Stimulated activated CD4-positive, alpha-beta T cell treated with anti-CD3 and anti-CD28 coated beads, Interleukin-4, amount 100 ng/mL, for 4 hours (primary cell): ENCODE measurements around the gene TMEM273.

Source experiments
- DNase-seq, 2 experiments: peaks; one replicate each; pipeline ENCODE4 v3.0.0-alpha.2; 2020

Gene TMEM273

GRCh38 chr10:49161411-49161997 is 26.7 kb downstream of the TMEM273 start:
- DNase-seq: no peak

- no peak for DNase-seq
Observed at GRCh38 chr10:49160814-49161213, 27.4 kb downstream of the TMEM273 start.

- DNase-seq: no peak
Observed at GRCh38 chr10:49160110-49160509, 28.1 kb downstream of the TMEM273 start.

GRCh38 chr10:49158915-49159314 is 29.3 kb downstream of the TMEM273 start:
- DNase-seq: no peak

GRCh38 chr10:49158404-49158803 is 29.8 kb downstream of the TMEM273 start:
- no peak for DNase-seq

- DNase-seq: no peak
Observed at GRCh38 chr10:49157229-49157628, 31.0 kb downstream of the TMEM273 start.

- DNase-seq: no peak
Observed at GRCh38 chr10:49154641-49155040, 33.5 kb downstream of the TMEM273 start.

GRCh38 chr10:49153971-49154370 is 34.2 kb downstream of the TMEM273 start:
- DNase-seq: no peak

GRCh38 chr10:49153115-49153514 is 35.1 kb downstream of the TMEM273 start:
- DNase-seq: no peak

GRCh38 chr10:49152663-49153062 is 35.5 kb downstream of the TMEM273 start:
- no peak for DNase-seq

GRCh38 chr10:49152037-49152436 is 36.2 kb downstream of the TMEM273 start:
- no peak for DNase-seq

- no peak for DNase-seq
Observed at GRCh38 chr10:49151481-49151880, 36.7 kb downstream of the TMEM273 start.

- no peak for DNase-seq
Observed at GRCh38 chr10:49151025-49151445, 37.2 kb downstream of the TMEM273 start.

- DNase-seq: no peak
Observed at GRCh38 chr10:49150426-49150825, 37.8 kb downstream of the TMEM273 start.

- DNase-seq: no peak
Observed at GRCh38 chr10:49149881-49150280, 38.3 kb downstream of the TMEM273 start.

GRCh38 chr10:49144058-49144720 is 44.0 kb downstream of the TMEM273 start:
- no peak for DNase-seq

GRCh38 chr10:49143249-49143648 is 44.9 kb downstream of the TMEM273 start:
- no peak for DNase-seq

- DNase-seq: no peak
Observed at GRCh38 chr10:49141541-49142332, 46.5 kb downstream of the TMEM273 start.

GRCh38 chr10:49140304-49141177 is 47.6 kb downstream of the TMEM273 start:
- no peak for DNase-seq

GRCh38 chr10:49139846-49140195 is 48.4 kb downstream of the TMEM273 start:
- DNase-seq: no peak

- no peak for DNase-seq
Observed at GRCh38 chr10:49139028-49139845, 49.0 kb downstream of the TMEM273 start.

- DNase-seq: no peak
Observed at GRCh38 chr10:49138361-49138891, 49.8 kb downstream of the TMEM273 start.
